ENCODE measurements around the gene CCDC57.
"Not testable (repeated sequence)": the region's sequence is repeated elsewhere in the genome, so short reads cannot be mapped to it uniquely, and the experiment has no call there.

Gene CCDC57

GRCh38 chr17:82153295-82153691, 59.3 kb downstream of the CCDC57 start:
- H3K27me3 Mint-ChIP-seq: no peaks in the 10 kb centered on the region
- peaks cover 47% of the 10 kb centered on the region for H3K36me3 Mint-ChIP-seq (ENCODE audit: low read depth)
- intact Hi-C loops (cut with micrococcal nuclease): loop anchor here (10.0 kb wide), 1 partner anchor 188 kb away; the partner anchor contains the start of gene NOTUM
- H3K27ac Mint-ChIP-seq: no peak overlapping the region
- H3K4me1 Mint-ChIP-seq (ENCODE audit: low read depth): no peaks in the 10 kb centered on the region
- H3K9me3 Mint-ChIP-seq: no peaks in the 10 kb centered on the region
- H3K4me3 Mint-ChIP-seq: no peak overlapping the region

- no peaks in the 10 kb centered on the region for H3K9me3 Mint-ChIP-seq
- H3K27ac Mint-ChIP-seq: no peak overlapping the region
- intact Hi-C loops (cut with micrococcal nuclease): loop anchor here (10.0 kb wide), 1 partner anchor 188 kb away; the partner anchor contains the start of gene NOTUM
Observed at GRCh38 chr17:82152556-82153294, 59.9 kb downstream of the CCDC57 start.

GRCh38 chr17:82152114-82152513, 60.5 kb downstream of the CCDC57 start:
- intact Hi-C loops (cut with micrococcal nuclease): loop anchor here (10.0 kb wide), 1 partner anchor 187 kb away; the partner anchor contains the start of gene NOTUM
- no peaks in the 10 kb centered on the region for H3K9me3 Mint-ChIP-seq
- H3K4me1 Mint-ChIP-seq (ENCODE audit: low read depth): no peaks in the 10 kb centered on the region
- H3K4me3 Mint-ChIP-seq: no peak overlapping the region
- peaks cover 47% of the 10 kb centered on the region for H3K36me3 Mint-ChIP-seq (ENCODE audit: low read depth)
- H3K27me3 Mint-ChIP-seq: no peaks in the 10 kb centered on the region
- H3K27ac Mint-ChIP-seq: no peak overlapping the region

More at GRCh38 chr17:82152556-82153294, 59.9 kb downstream of the CCDC57 start:
- Mint-ChIP-seq H3K4me1 (ENCODE audit: low read depth) (no peaks in the 10 kb centered on the region), H3K4me3 (no peak overlapping the region), H3K27me3 (no peaks in the 10 kb centered on the region), H3K36me3 (ENCODE audit: low read depth) (peaks cover 48% of the 10 kb centered on the region)

- H3K4me3 Mint-ChIP-seq: no peak overlapping the region
- no peaks in the 10 kb centered on the region for H3K4me1 Mint-ChIP-seq (ENCODE audit: low read depth)
- H3K9me3 Mint-ChIP-seq: no peaks in the 10 kb centered on the region
- no peaks in the 10 kb centered on the region for H3K27me3 Mint-ChIP-seq
- peaks cover 45% of the 10 kb centered on the region for H3K36me3 Mint-ChIP-seq (ENCODE audit: low read depth)
- intact Hi-C loops (cut with micrococcal nuclease): loop anchor here (10.0 kb wide), 1 partner anchor 187 kb away; the partner anchor contains the start of gene NOTUM
- no peak overlapping the region for H3K27ac Mint-ChIP-seq
Observed at GRCh38 chr17:82151106-82151957, 61.3 kb downstream of the CCDC57 start.

- H3K36me3 Mint-ChIP-seq (ENCODE audit: low read depth): peaks cover 31% of the 10 kb centered on the region
- intact Hi-C loops (cut with micrococcal nuclease): loop anchor here (10.0 kb wide), 1 partner anchor 185 kb away; the partner anchor contains the start of gene NOTUM
- no peaks in the 10 kb centered on the region for H3K9me3 Mint-ChIP-seq
- H3K27me3 Mint-ChIP-seq: no peaks in the 10 kb centered on the region
- no peaks in the 10 kb centered on the region for H3K4me1 Mint-ChIP-seq (ENCODE audit: low read depth)
- H3K4me3 Mint-ChIP-seq: no peak overlapping the region
- no peak overlapping the region for H3K27ac Mint-ChIP-seq
Observed at GRCh38 chr17:82149401-82150099, 63.1 kb downstream of the CCDC57 start.

- intact Hi-C loops (cut with micrococcal nuclease): no loop called here
- peaks cover 28% of the 10 kb centered on the region for H3K36me3 Mint-ChIP-seq (ENCODE audit: low read depth)
Observed at GRCh38 chr17:82148997-82149396, 63.6 kb downstream of the CCDC57 start.

GRCh38 chr17:82148011-82148410, 64.6 kb downstream of the CCDC57 start:
- no peaks in the 10 kb centered on the region for H3K4me1 Mint-ChIP-seq (ENCODE audit: low read depth)
- H3K27me3 Mint-ChIP-seq: no peaks in the 10 kb centered on the region
- H3K27ac Mint-ChIP-seq: no peak overlapping the region

More at GRCh38 chr17:82148997-82149396, 63.6 kb downstream of the CCDC57 start:
- Mint-ChIP-seq H3K4me1 (ENCODE audit: low read depth) (no peaks in the 10 kb centered on the region), H3K27me3 (no peaks in the 10 kb centered on the region), H3K27ac (no peak overlapping the region), H3K4me3 (no peak overlapping the region), H3K9me3 (no peaks in the 10 kb centered on the region)

GRCh38 chr17:82146663-82147654, 65.7 kb downstream of the CCDC57 start:
- H3K4me1 Mint-ChIP-seq (ENCODE audit: low read depth): no peaks in the 10 kb centered on the region
- no peaks in the 10 kb centered on the region for H3K9me3 Mint-ChIP-seq
- no peaks in the 10 kb centered on the region for H3K27me3 Mint-ChIP-seq
- no peak overlapping the region for H3K4me3 Mint-ChIP-seq
- no peak overlapping the region for H3K27ac Mint-ChIP-seq
- H3K36me3 Mint-ChIP-seq (ENCODE audit: low read depth): peaks cover 28% of the 10 kb centered on the region
- intact Hi-C loops (cut with micrococcal nuclease): no loop called here

More at GRCh38 chr17:82148011-82148410, 64.6 kb downstream of the CCDC57 start:
- intact Hi-C loops (cut with micrococcal nuclease): no loop called here
- Mint-ChIP-seq H3K36me3 (ENCODE audit: low read depth) (peaks cover 28% of the 10 kb centered on the region), H3K4me3 (no peak overlapping the region), H3K9me3 (no peaks in the 10 kb centered on the region)

- Mint-ChIP-seq H3K27ac (no peak overlapping the region), H3K36me3 (ENCODE audit: low read depth) (peaks cover 28% of the 10 kb centered on the region), H3K4me1 (ENCODE audit: low read depth) (no peaks in the 10 kb centered on the region), H3K27me3 (no peaks in the 10 kb centered on the region), H3K4me3 (no peak overlapping the region), H3K9me3 (no peaks in the 10 kb centered on the region)
- intact Hi-C loops (cut with micrococcal nuclease): no loop called here
Observed at GRCh38 chr17:82145550-82146155, 67.0 kb downstream of the CCDC57 start.

GRCh38 chr17:82143333-82143732, 69.3 kb downstream of the CCDC57 start:
- no peak overlapping the region for H3K27ac Mint-ChIP-seq
- H3K9me3 Mint-ChIP-seq: no peaks in the 10 kb centered on the region
- H3K36me3 Mint-ChIP-seq (ENCODE audit: low read depth): peaks cover 17% of the 10 kb centered on the region
- H3K4me1 Mint-ChIP-seq (ENCODE audit: low read depth): no peaks in the 10 kb centered on the region
- intact Hi-C loops (cut with micrococcal nuclease): no loop called here
- no peaks in the 10 kb centered on the region for H3K27me3 Mint-ChIP-seq
- H3K4me3 Mint-ChIP-seq: no peak overlapping the region

- H3K4me3 Mint-ChIP-seq; H3K9me3 Mint-ChIP-seq; H3K36me3 Mint-ChIP-seq (ENCODE audit: low read depth); H3K27me3 Mint-ChIP-seq; intact Hi-C loops (cut with micrococcal nuclease); H3K27ac Mint-ChIP-seq; H3K4me1 Mint-ChIP-seq (ENCODE audit: low read depth): not testable (repeated sequence)
Observed at GRCh38 chr17:82139961-82140360, 72.7 kb downstream of the CCDC57 start.

- intact Hi-C loops (cut with micrococcal nuclease): no loop called here
- Mint-ChIP-seq H3K36me3 (ENCODE audit: low read depth) (no peaks in the 10 kb centered on the region), H3K27ac (no peak overlapping the region), H3K4me1 (ENCODE audit: low read depth) (no peaks in the 10 kb centered on the region), H3K27me3 (no peaks in the 10 kb centered on the region), H3K9me3 (no peaks in the 10 kb centered on the region), H3K4me3 (no peak overlapping the region)
Observed at GRCh38 chr17:82138511-82138992, 74.1 kb downstream of the CCDC57 start.
